Stimulated activated CD4-positive, alpha-beta T cell treated with anti-CD3 and anti-CD28 coated beads, Interleukin-1b, Interleukin-23, amount 100 ng/mL, for 1 hour (primary cell): ENCODE results near the gene MACF1.

Source experiments
- DNase-seq, 2 donors: peaks; one replicate each; pipeline ENCODE4 v3.0.0-alpha.2; 2020; ENCODE audit warnings: low read depth in 2 of 2

MACF1 gene

GRCh38 chr1:39295901-39296300 lies 91.4 kb downstream of the MACF1 start:
- DNase-seq: no peak

GRCh38 chr1:39297551-39297950 lies 93.1 kb downstream of the MACF1 start:
- DNase-seq: no peak

DNA sequence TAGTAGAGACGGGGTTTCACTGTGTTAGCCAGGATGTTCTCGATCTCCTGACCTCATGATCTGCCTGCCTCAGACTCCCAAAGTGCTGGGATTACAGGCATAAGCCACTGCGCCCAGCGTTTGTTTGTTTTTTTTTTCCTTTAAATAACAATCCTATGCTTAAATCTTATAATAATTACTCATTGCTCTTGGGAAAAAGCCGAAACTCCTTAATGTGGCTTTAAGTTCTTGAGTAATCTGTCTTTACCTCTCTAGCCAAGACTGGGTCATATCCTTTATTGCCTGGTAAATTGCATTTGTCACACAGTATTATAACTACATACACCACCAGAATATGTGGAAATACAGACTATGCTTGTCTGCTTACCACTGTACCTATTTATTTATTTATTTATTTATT lies 97.1 kb downstream of the MACF1 start:
- no peak for DNase-seq

GRCh38 chr1:39305555-39305954 lies 101.1 kb downstream of the MACF1 start:
- DNase-seq: no peak

GRCh38 chr1:39310015-39310414 lies 105.5 kb downstream of the MACF1 start:
- DNase-seq: no peak

DNA sequence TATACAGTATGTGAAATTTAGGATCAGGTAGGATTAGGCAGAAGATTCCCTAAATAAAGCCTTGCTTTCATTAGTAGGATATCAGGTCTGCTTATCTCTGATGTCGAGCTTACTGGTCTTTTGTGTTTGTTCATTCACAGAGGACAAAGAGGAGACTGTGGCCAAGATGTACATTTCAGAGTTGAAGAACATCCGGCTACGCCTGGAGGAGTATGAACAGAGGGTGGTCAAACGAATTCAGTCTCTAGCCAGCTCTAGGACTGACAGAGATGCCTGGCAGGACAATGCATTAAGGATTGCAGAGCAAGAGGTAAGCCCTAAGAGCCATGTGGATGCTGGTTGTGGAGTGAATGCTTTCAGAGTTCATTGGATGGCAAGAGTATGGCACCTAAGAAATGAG lies 106.2 kb downstream of the MACF1 start:
- DNase-seq: no peak

- DNase-seq: no peak
These were observed 112.6 kb downstream of the MACF1 start for GRCh38 chr1:39317111-39317510.

- no peak for DNase-seq
These were observed 113.6 kb downstream of the MACF1 start for GRCh38 chr1:39317910-39318633.

- no peak for DNase-seq
These were observed 117.5 kb downstream of the MACF1 start for GRCh38 chr1:39321979-39322378.

DNA sequence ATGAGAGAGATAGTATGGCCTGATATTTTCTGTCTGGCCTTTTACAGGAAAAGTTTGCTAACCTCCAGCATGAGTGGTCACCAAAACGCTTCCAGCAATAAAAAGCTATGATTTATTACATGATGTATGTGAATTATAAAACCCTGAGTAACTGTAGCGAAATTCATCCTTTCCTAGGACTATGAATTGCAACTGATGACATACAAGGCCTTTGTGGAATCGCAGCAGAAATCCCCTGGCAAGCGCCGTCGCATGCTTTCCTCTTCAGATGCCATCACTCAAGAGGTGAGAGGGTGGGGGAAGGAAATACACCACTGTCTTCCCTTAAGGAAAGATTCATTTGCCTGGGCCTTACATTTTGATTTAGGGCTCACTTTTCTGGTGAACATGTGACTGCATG lies 117.9 kb downstream of the MACF1 start:
- DNase-seq: no peak

GRCh38 chr1:39324888-39325287 lies 120.4 kb downstream of the MACF1 start:
- no peak for DNase-seq

GRCh38 chr1:39326836-39327235 lies 122.3 kb downstream of the MACF1 start:
- no peak for DNase-seq

DNA sequence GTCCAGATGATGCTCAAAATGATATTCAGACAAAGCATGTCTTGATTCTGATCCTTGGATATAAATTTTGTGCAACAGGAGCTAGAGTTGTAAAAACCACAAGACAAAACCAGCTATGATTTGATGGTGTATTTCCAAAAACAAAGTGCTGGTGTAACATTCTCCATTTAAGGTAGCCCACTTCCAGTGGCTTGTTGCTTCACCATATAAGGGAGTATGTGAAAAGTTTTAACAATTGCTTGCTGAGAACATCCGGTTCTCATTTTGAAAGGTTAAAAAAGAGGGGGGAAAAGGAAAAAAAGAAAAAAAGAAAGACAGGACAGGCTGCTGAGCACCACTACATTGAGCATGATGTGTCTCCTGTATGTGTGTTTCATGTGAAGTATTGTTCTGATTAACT lies 123.6 kb downstream of the MACF1 start:
- DNase-seq: no peak

GRCh38 chr1:39328586-39329121 lies 124.2 kb downstream of the MACF1 start:
- DNase-seq: no peak

- DNase-seq: no peak
These were observed 127.2 kb downstream of the MACF1 start for GRCh38 chr1:39331647-39332046.

DNA sequence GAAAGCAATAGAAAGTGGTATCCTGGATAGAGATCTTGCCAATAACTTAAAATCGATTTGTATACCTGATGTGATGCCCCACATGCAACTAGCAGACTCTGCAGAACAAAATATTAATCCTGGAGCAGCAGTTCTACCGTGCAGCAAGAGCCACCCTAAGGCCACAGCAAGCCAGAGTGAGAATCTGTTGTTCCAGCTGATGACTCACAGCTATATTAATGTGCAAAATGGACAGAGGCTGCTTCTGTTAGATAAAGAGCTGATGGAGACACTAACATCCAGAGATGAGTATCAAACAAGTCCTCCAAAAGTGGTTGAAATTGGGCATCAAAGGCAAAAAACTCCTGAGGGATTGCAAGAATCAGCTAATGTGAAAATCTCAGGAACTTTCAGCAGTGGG lies 127.8 kb downstream of the MACF1 start:
- no peak for DNase-seq

DNA sequence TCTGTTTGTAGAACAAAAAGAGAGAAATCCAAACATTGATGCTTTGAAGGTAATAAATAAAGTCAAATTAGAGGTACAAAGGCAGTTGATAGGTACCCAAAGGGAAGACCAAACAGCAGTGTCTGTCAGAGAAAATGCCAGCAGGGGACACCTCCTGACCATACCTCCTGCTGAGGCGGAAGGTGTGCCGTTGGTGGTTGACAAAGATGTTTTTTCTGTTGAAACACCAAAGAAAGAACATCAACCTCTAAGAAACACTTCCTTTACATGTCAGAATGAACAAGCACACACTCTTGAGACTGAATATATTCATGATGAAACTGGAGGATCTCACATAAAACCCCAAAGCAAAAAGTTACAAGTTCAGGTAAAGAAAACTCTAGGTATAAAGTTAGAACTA lies 128.3 kb downstream of the MACF1 start:
- DNase-seq: no peak

DNA sequence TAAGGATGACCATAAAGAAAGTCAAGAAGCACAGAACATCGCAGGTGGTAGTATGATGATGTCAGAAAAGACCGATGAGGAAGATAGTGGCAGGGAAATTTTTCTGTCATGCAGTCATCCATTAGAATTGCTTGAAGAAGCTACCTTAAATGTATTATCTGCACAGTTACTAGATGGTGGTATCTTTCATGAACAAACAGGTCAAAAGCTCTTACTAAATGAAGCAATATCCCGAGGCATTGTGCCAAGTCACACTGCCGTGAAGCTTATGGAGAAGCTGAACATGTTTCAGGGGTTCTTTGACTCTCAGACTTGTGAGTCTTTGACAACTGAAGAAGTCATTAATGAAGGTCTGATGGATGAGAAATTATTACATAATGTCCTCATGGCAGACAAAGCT lies 128.8 kb downstream of the MACF1 start:
- no peak for DNase-seq

- DNase-seq: no peak
These were observed 130.7 kb downstream of the MACF1 start for GRCh38 chr1:39335216-39335615.

- DNase-seq: no peak
These were observed 132.6 kb downstream of the MACF1 start for GRCh38 chr1:39337067-39337466.

DNA sequence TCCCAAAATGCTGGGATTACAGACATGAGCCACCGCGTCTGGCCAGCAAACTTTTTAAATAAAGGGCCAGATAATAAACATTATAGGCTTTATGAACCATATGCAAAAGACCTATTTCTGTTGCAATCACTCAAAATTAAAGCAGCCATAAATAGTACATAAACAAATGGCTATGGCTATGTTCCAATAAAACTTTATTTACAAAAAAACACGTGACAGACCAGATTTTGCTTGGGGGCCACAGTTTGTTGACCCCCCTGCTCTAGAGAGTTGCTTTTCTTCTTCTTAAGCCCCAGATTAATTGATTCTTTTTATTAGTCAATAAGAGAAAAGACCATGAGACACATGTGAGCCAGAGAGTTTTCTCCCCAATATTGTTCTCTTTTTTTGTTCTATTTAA lies 138.3 kb downstream of the MACF1 start:
- no peak for DNase-seq

- no peak for DNase-seq
These were observed 140.1 kb downstream of the MACF1 start for GRCh38 chr1:39344394-39345154.

GRCh38 chr1:39346872-39347271 lies 142.4 kb downstream of the MACF1 start:
- no peak for DNase-seq
